ENCODE results near the gene F8.

DNA sequence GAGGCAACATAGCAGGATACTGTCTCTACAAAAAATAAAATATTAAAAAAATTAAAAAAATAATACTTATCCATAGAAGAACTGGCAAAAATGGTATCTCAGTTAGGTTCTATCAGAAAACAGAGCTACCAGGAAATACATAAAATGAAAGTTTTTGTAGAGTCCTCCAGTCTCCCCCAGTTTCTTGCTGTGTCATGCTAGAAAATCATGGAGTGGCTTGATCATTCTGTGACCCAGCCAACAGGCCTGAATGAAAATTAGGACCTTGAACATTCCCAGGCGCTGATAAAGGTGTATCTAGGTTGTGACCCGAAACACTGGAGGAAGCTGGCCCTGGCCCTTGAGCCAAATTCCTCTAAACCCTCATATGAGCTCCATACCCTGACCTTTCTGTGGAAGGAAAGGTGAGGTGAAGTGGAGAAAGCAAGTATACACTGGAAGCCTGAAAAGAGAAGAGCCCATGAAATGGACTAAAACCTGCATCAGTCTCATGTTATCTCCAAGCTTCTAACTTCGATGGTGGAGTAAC lies 188.7 kb downstream of the F8 start:
- no peak for TF ChIP-seq TEAD4 (IDR thresholded peaks at IDR 0.05)
- no peak for TF ChIP-seq EP300 (IDR thresholded peaks at IDR 0.05; ENCODE audit: borderline replicate concordance)
- TF ChIP-seq NFIC (IDR thresholded peaks at IDR 0.05): no peak
- TF ChIP-seq CEBPB (IDR thresholded peaks at IDR 0.05): no peak
- TF ChIP-seq, protein P1, sequence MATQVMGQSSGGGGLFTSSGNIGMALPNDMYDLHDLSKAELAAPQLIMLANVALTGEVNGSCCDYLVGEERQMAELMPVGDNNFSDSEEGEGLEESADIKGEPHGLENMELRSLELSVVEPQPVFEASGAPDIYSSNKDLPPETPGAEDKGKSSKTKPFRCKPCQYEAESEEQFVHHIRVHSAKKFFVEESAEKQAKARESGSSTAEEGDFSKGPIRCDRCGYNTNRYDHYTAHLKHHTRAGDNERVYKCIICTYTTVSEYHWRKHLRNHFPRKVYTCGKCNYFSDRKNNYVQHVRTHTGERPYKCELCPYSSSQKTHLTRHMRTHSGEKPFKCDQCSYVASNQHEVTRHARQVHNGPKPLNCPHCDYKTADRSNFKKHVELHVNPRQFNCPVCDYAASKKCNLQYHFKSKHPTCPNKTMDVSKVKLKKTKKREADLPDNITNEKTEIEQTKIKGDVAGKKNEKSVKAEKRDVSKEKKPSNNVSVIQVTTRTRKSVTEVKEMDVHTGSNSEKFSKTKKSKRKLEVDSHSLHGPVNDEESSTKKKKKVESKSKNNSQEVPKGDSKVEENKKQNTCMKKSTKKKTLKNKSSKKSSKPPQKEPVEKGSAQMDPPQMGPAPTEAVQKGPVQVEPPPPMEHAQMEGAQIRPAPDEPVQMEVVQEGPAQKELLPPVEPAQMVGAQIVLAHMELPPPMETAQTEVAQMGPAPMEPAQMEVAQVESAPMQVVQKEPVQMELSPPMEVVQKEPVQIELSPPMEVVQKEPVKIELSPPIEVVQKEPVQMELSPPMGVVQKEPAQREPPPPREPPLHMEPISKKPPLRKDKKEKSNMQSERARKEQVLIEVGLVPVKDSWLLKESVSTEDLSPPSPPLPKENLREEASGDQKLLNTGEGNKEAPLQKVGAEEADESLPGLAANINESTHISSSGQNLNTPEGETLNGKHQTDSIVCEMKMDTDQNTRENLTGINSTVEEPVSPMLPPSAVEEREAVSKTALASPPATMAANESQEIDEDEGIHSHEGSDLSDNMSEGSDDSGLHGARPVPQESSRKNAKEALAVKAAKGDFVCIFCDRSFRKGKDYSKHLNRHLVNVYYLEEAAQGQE (IDR thresholded peaks at IDR 0.05; ENCODE audit: low read depth): no peak
- TF ChIP-seq, protein P2, sequence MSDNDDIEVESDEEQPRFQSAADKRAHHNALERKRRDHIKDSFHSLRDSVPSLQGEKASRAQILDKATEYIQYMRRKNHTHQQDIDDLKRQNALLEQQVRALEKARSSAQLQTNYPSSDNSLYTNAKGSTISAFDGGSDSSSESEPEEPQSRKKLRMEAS (IDR thresholded peaks at IDR 0.05): no peak
- no peak for TF ChIP-seq CREB1 (IDR thresholded peaks at IDR 0.05; ENCODE audit: low read depth)
- no peak for TF ChIP-seq ZBTB7A (IDR thresholded peaks at IDR 0.05; ENCODE audit: low read depth)
- TF ChIP-seq, protein P3, sequence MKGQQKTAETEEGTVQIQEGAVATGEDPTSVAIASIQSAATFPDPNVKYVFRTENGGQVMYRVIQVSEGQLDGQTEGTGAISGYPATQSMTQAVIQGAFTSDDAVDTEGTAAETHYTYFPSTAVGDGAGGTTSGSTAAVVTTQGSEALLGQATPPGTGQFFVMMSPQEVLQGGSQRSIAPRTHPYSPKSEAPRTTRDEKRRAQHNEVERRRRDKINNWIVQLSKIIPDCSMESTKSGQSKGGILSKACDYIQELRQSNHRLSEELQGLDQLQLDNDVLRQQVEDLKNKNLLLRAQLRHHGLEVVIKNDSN (IDR thresholded peaks at IDR 0.05): no peak
- TF ChIP-seq FOXM1 (IDR thresholded peaks at IDR 0.05; ENCODE audit: borderline replicate concordance, low read depth): no peak
- no peak for TF ChIP-seq RAD21 (IDR thresholded peaks at IDR 0.05; ENCODE audit: low read depth)
- no peak for TF ChIP-seq TAF1 (IDR thresholded peaks at IDR 0.05; ENCODE audit: low read depth)
- no peak for TF ChIP-seq YY1 (IDR thresholded peaks at IDR 0.05; ENCODE audit: low read depth)
